ENCODE data around the gene RHEBL1.

RHEBL1 gene

DNA sequence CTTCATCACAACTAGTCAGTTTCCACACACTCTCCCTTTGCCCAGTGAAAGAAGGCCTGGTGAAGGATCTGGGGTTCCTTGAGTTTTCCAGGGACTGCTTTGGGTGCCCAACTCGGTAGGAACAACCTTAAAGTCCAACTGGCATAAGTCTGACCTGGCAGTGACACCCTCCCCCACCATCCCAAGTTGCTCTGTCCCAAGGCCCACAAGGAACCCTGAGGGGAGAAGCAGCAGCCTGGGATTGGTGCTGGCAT lies 10.8 kb downstream of the RHEBL1 start:
- no peaks in the 10 kb centered on the region for H3K27me3 Mint-ChIP-seq (ENCODE audit: low read depth)
- peaks cover 16% of the 10 kb centered on the region for H3K36me3 Mint-ChIP-seq (ENCODE audit: low read depth)
- no peak for TF ChIP-seq CTCF (IDR thresholded peaks at IDR 0.05; ENCODE audit: unreplicated experiment in 3 of 3)
- H3K27ac Mint-ChIP-seq = peak overlapping the region; percentile 68 to 94 (median 88)
- H3K9me3 Mint-ChIP-seq = no peaks in the 10 kb centered on the region
- peak overlapping the region; percentile 95 for H3K4me3 Mint-ChIP-seq
- peaks cover 39% of the 10 kb centered on the region for H3K4me1 Mint-ChIP-seq

DNA sequence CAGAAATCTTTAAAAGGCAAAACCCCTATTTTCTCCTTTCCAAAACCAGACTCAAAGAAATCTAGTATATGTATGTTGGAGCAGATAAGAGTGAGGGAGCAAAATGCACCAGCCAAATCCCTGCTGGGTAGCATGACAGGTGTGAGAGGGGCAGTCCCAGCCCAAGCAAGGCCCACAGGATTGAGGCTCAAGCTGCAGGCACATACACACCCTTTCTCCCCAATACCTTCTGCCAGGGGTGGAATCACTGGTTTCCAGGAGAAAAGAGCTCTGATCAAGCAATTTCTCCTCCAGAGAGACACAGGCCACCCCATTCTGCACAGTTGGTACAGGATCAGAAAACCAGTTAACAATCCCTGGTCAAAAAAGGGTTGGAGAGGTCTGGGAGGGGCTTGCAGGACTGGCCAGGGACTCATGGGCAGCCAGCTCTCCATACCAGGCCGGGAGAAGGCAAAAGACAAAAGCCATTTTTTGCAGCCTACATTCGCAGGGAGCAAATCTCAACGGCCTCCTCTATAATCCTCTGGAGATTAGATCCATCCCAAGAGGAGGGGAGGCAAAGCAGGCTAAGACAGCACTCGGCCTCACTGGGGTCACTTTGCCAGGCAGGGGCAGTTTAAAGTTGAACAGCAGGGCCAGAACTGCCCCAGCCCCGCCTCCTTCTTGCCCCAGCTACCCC lies 11.3 kb downstream of the RHEBL1 start:
- Mint-ChIP-seq H3K27me3 (ENCODE audit: low read depth) (no peaks in the 10 kb centered on the region), H3K9me3 (no peaks in the 10 kb centered on the region), H3K27ac (peak overlapping the region; percentile 68 to 94 (median 88)), H3K36me3 (ENCODE audit: low read depth) (peaks cover 21% of the 10 kb centered on the region), H3K4me1 (peaks cover 37% of the 10 kb centered on the region), H3K4me3 (peak overlapping the region; percentile 95)
- TF ChIP-seq CTCF (IDR thresholded peaks at IDR 0.05; ENCODE audit: unreplicated experiment in 3 of 3) = no peak

GRCh38 chr12:49057888-49058287 lies 11.9 kb downstream of the RHEBL1 start:
- peak overlapping the region; percentile 68 to 94 (median 88) for H3K27ac Mint-ChIP-seq
- H3K36me3 Mint-ChIP-seq (ENCODE audit: low read depth) = peaks cover 27% of the 10 kb centered on the region
- no peaks in the 10 kb centered on the region for H3K27me3 Mint-ChIP-seq (ENCODE audit: low read depth)
- no peaks in the 10 kb centered on the region for H3K9me3 Mint-ChIP-seq
- H3K4me1 Mint-ChIP-seq = peaks cover 37% of the 10 kb centered on the region
- TF ChIP-seq CTCF (IDR thresholded peaks at IDR 0.05; ENCODE audit: unreplicated experiment in 3 of 3) = no peak
- peak overlapping the region; percentile 95 for H3K4me3 Mint-ChIP-seq

- Mint-ChIP-seq H3K4me1 (peaks cover 33% of the 10 kb centered on the region), H3K36me3 (ENCODE audit: low read depth) (peaks cover 43% of the 10 kb centered on the region), H3K27me3 (ENCODE audit: low read depth) (no peaks in the 10 kb centered on the region), H3K9me3 (no peaks in the 10 kb centered on the region), H3K4me3 (peak overlapping the region; percentile 95), H3K27ac (peak overlapping the region; percentile 68 to 94 (median 86))
- no peak for TF ChIP-seq CTCF (IDR thresholded peaks at IDR 0.05; ENCODE audit: unreplicated experiment in 3 of 3)
Measured at GRCh38 chr12:49055978-49056754, 13.6 kb downstream of the RHEBL1 start.

GRCh38 chr12:49055092-49055491 lies 14.7 kb downstream of the RHEBL1 start:
- Mint-ChIP-seq H3K4me3 (peak overlapping the region in 1 of 3 experiments; percentile 12), H3K36me3 (ENCODE audit: low read depth) (peaks cover 51% of the 10 kb centered on the region), H3K27me3 (ENCODE audit: low read depth) (no peaks in the 10 kb centered on the region), H3K4me1 (peaks cover 31% of the 10 kb centered on the region), H3K9me3 (no peaks in the 10 kb centered on the region), H3K27ac (no peak overlapping the region)
- no peak for TF ChIP-seq CTCF (IDR thresholded peaks at IDR 0.05; ENCODE audit: unreplicated experiment in 3 of 3)

DNA sequence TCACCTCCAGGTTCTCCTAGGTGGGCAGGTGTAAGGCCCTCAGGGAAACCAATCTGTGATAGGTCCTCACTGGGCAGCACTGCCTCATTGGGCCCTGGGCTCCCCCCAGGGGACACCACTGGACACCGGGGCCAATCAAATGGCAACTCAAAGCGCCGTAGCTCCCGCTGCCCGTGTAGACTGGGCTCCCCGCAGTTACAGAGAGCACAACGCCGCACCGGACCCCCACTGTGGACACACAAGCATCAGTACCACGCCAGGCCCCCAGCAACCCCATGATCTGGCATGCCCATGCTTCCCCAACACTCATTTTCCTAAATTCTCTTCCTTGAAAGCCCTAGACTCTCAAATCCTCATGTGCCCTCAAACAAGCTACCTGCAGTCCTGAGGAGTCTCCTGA lies 15.3 kb downstream of the RHEBL1 start:
- Mint-ChIP-seq H3K27me3 (ENCODE audit: low read depth) (no peaks in the 10 kb centered on the region), H3K9me3 (no peaks in the 10 kb centered on the region), H3K36me3 (ENCODE audit: low read depth) (peaks cover 54% of the 10 kb centered on the region), H3K27ac (no peak overlapping the region), H3K4me1 (peaks cover 31% of the 10 kb centered on the region), H3K4me3 (no peak overlapping the region)
- TF ChIP-seq CTCF (IDR thresholded peaks at IDR 0.05; ENCODE audit: unreplicated experiment in 3 of 3) = no peak

Data from nephron (organoid).